K562 (cell line): Measurements from ENCODE around the gene CCDC13. TPM values are rescaled to one million over a fixed set of nuclear protein-coding genes. Genes with fewer than 3 reads are reported as not detected.
A peak's percentile ranks its signal among the peaks of the same experiment; 100 is the strongest.

ENCODE experiments used
- ATF1 ChIP-seq, 2 experiments: fragments of 450-650 bp in 1 of 2; IDR thresholded peaks; 2 replicates each; pipeline ENCODE4 v1.6.1; 2016; ENCODE audit warnings: missing compliant biosample characterization in 1 of 2, missing genetic modification characterization in 1 of 2
- ATF3 ChIP-seq, 2 experiments: fragments of 450-650 bp in 1 of 2; sonication (generic) in 1 of 2; formaldehyde crosslinking in 1 of 2; IDR thresholded peaks in 1 of 2; conservative IDR thresholded peaks in 1 of 2; 2 replicates each; pipeline versions ENCODE4 v1.6.1 to v1.8.1; 2016 to 2023; ENCODE audit warnings: mild to moderate bottlenecking in 2 of 2, moderate library complexity in 2 of 2, inconsistent platforms in 1 of 2, missing genetic modification reagents in 1 of 2
- CREM ChIP-seq: IDR thresholded peaks from 2 replicates; pipeline ENCODE4 v1.6.1; 2014; ENCODE audit warnings: antibody characterized with exemption, low read depth
- NFIC ChIP-seq: fragments of 450-650 bp; IDR thresholded peaks from 2 replicates; pipeline ENCODE4 v1.6.1; 2017; ENCODE audit warnings: mild to moderate bottlenecking, inconsistent platforms
- RFX5 ChIP-seq: IDR thresholded peaks from 2 replicates; pipeline ENCODE4 v1.6.1; 2011; ENCODE audit warnings: low read depth, mild to moderate bottlenecking, improper control_type of control experiment, low read length
- SIN3A ChIP-seq, 2 experiments: fragments of 150-350 bp in 1 of 2; IDR thresholded peaks; 2 replicates each; pipeline ENCODE4 v1.6.1; 2011 to 2016; ENCODE audit warnings: borderline replicate concordance in 2 of 2, low read depth in 2 of 2, low read length in 2 of 2, mild to moderate bottlenecking in 2 of 2, moderate library complexity in 2 of 2; ENCODE audit not compliant: control insufficient read depth in 1 of 2
- VEZF1 ChIP-seq: fragments of 200-800 bp; sonication (Bioruptor generic); IDR thresholded peaks from 2 replicates; pipeline ENCODE4 v1.6.1; 2017; ENCODE audit warnings: missing genetic modification characterization, missing compliant biosample characterization
- ZBTB33 ChIP-seq: sonication (generic); formaldehyde crosslinking; IDR thresholded peaks from 2 replicates; pipeline ENCODE4 v1.8.1; 2023; ENCODE audit warnings: mild to moderate bottlenecking, missing genetic modification reagents
- ZBTB40 ChIP-seq, 2 experiments: fragments of 450-650 bp in 1 of 2; sonication (generic) in 1 of 2; formaldehyde crosslinking in 1 of 2; IDR thresholded peaks; 2 replicates each; pipeline versions ENCODE4 v1.7.1 to v1.9.0; 2016 to 2022; ENCODE audit warnings: inconsistent platforms in 1 of 2, mild to moderate bottlenecking in 1 of 2, missing genetic modification reagents in 1 of 2
- polyA plus RNA-seq, 8 experiments: library from polyadenylated mRNA; depleted of rRNA in 4 of 8; stranded (reverse) in 5 of 8; unstranded in 3 of 8; fragments of >200 nt; fragmentation: Nextera tagmentation in 2 of 8; fragmentation: Illumina TruSeq in 1 of 8; extraction: Ambion mirVana in 2 of 8; extraction: Trizol in 1 of 8; gene quantifications; 2 replicates each; pipeline versions ENCODE4 v1.2.1 to v1.2.3, GENCODE V29; 2011 to 2014; ENCODE audit warnings: inconsistent platforms in 1 of 8, missing spikeins in 1 of 8
- total RNA-seq, 7 experiments: library from RNA; depleted of rRNA in 6 of 7; stranded (reverse); fragments of >200 nt in 6 of 7; fragmentation: Illumina TruSeq in 2 of 7; extraction: Trizol in 2 of 7; gene quantifications; 2 replicates each; pipeline versions ENCODE4 v1.2.1 to v1.2.3, GENCODE V29; 2011 to 2021; ENCODE audit warnings: low replicate concordance in 1 of 7

CCDC13 gene
- total and polyA plus RNA-seq, 9 of the 15 experiments (the other 6 are each of a cell fraction or from before 2014, with no cell fraction given), result 0.20 to 0.70 (median 0.48) TPM; not detected in 2

- TF ChIP-seq ZBTB40 (IDR thresholded peaks at IDR 0.05) (peak; percentile 13; the same call in 1 of the 2 replicates), ZBTB40 (CRISPR knock-in tag; IDR thresholded peaks at IDR 0.05) (no peak), VEZF1 (CRISPR knock-in tag) (0 out of 2 replicates have a peak, but pooled peaks have one; percentile 15), SIN3A (IDR thresholded peaks at IDR 0.05; ENCODE audit: borderline replicate concordance in 2 of 2, control insufficient read depth in 1 of 2, low read depth in 2 of 2, low read length in 2 of 2) (no peak), NFIC (peak; percentile 41), CREM (peak; percentile 92), ATF3 (IDR thresholded peaks at IDR 0.05) (0 out of 2 replicates have a peak, but pooled peaks have one; percentile 27), ATF3 (CRISPR knock-in tag; conservative IDR thresholded peaks at IDR 0.05) (no peak), RFX5 (peak; percentile 84), ZBTB33 (peak; percentile 62), ATF1 (CRISPR knock-in tag; IDR thresholded peaks at IDR 0.05) (no peak), ATF1 (tag; IDR thresholded peaks at IDR 0.05) (peak; percentile 81)
Observed at GRCh38 chr3:42772670-42773408, at the start of gene CCDC13 (continued).
